Neural cell (in vitro differentiated cells): ENCODE results near the gene PRR33.

Experiments
- CTCF ChIP-seq: fragments of 450-650 bp; IDR thresholded peaks from 2 replicates; pipeline ENCODE4 v1.5.1; 2014; ENCODE audit warnings: antibody characterized with exemption, mild to moderate bottlenecking, moderate library complexity; ENCODE audit not compliant: poor library complexity, severe bottlenecking
- EP300 ChIP-seq: fragments of 450-650 bp; conservative IDR thresholded peaks from 2 replicates; pipeline ENCODE4 v1.6.1; 2014; ENCODE audit warnings: antibody characterized with exemption, mild to moderate bottlenecking, moderate library complexity; ENCODE audit not compliant: poor library complexity, severe bottlenecking
- POLR2AphosphoS5 ChIP-seq: IDR thresholded peaks from 2 replicates; pipeline ENCODE4 v1.6.1; 2012
- REST ChIP-seq: IDR thresholded peaks from 2 replicates; pipeline ENCODE4 v1.6.1; 2012; ENCODE audit warnings: borderline replicate concordance
- SMC3 ChIP-seq: fragments of 450-650 bp; conservative IDR thresholded peaks from 2 replicates; pipeline ENCODE4 v1.6.1; 2014; ENCODE audit warnings: antibody characterized with exemption, mild to moderate bottlenecking, moderate library complexity; ENCODE audit not compliant: poor library complexity
- TAF1 ChIP-seq: IDR thresholded peaks from 2 replicates; pipeline ENCODE4 v1.6.1; 2012; ENCODE audit warnings: low read depth

- TF ChIP-seq CTCF (no peak), POLR2AphosphoS5 (no peak), TAF1 (no peak), EP300 (no peak), SMC3 (no peak), REST (no peak)
These were observed 38.8 kb upstream of the PRR33 start for GRCh38 chr11:1930462-1930830.
